Mesenchymal stem cell (in vitro differentiated cells and primary cell): Measurements from ENCODE around the gene MYLK3.

Source experiments
- DNase-seq: peaks from one replicate; pipeline ENCODE4 v3.0.0-alpha.2; 2013
- H2AFZ ChIP-seq: one replicate; pipeline ENCODE4 v1.6.1; 2013; ENCODE audit warnings: low read depth, mild to moderate bottlenecking, control low read depth, inconsistent platforms, low read length, moderate library complexity
- H2AK5ac ChIP-seq: 2 replicates; pipeline ENCODE4 v1.6.1; 2013; ENCODE audit warnings: low read length, moderate library complexity, mild to moderate bottlenecking, inconsistent platforms; ENCODE audit not compliant: severe bottlenecking
- H2BK120ac ChIP-seq: one replicate; pipeline ENCODE4 v1.6.1; 2013; ENCODE audit warnings: low read depth, mild to moderate bottlenecking, inconsistent platforms, low read length, moderate library complexity
- H2BK12ac ChIP-seq, 2 experiments: one replicate each; pipeline ENCODE4 v1.6.1; 2013; ENCODE audit warnings: inconsistent platforms in 2 of 2, low read length in 2 of 2, mild to moderate bottlenecking in 2 of 2, moderate library complexity in 2 of 2, control low read depth in 1 of 2
- H2BK15ac ChIP-seq: one replicate; pipeline ENCODE4 v1.6.1; 2013; ENCODE audit warnings: mild to moderate bottlenecking, low read depth, inconsistent platforms; ENCODE audit not compliant: poor library complexity, severe bottlenecking
- H2BK5ac ChIP-seq: 2 replicates; pipeline ENCODE4 v1.6.1; 2013; ENCODE audit warnings: low read depth, mild to moderate bottlenecking, low read length, control low read depth, inconsistent platforms; ENCODE audit not compliant: poor library complexity, severe bottlenecking
- H3K14ac ChIP-seq, 2 experiments: one replicate each; pipeline ENCODE4 v1.6.1; 2013; ENCODE audit warnings: inconsistent platforms in 2 of 2, low read length in 2 of 2, control low read depth in 1 of 2, mild to moderate bottlenecking in 1 of 2, moderate library complexity in 1 of 2
- H3K18ac ChIP-seq, 2 experiments: one replicate each; pipeline ENCODE4 v1.6.1; 2013; ENCODE audit warnings: inconsistent platforms in 2 of 2, low read length in 2 of 2, control low read depth in 1 of 2, low read depth in 1 of 2, mild to moderate bottlenecking in 1 of 2
- H3K23ac ChIP-seq, 2 experiments: one replicate each; pipeline ENCODE4 v1.6.1; 2013; ENCODE audit warnings: inconsistent platforms in 2 of 2, low read length in 2 of 2, mild to moderate bottlenecking in 2 of 2, moderate library complexity in 2 of 2, control low read depth in 1 of 2
- H3K27ac ChIP-seq: 2 replicates; pipeline ENCODE4 v1.5.1; 2013; ENCODE audit warnings: mild to moderate bottlenecking, moderate library complexity, low read length, control low read depth, inconsistent platforms; ENCODE audit not compliant: poor library complexity, severe bottlenecking
- H3K27me3 ChIP-seq, 2 experiments: 2 replicates each; pipeline versions ENCODE4 v1.6.1 to v1.7.0; 2013; ENCODE audit warnings: low read length in 2 of 2, mild to moderate bottlenecking in 2 of 2, moderate library complexity in 2 of 2, control low read depth in 1 of 2, inconsistent platforms in 1 of 2; ENCODE audit not compliant: control insufficient read depth in 1 of 2, insufficient read depth in 1 of 2
- H3K36me3 ChIP-seq, 2 experiments: 2 replicates each; pipeline versions ENCODE4 v1.6.1 to v1.7.0; 2013; ENCODE audit warnings: low read length in 2 of 2, control low read depth in 1 of 2, inconsistent platforms in 1 of 2, low read depth in 1 of 2, mild to moderate bottlenecking in 1 of 2; ENCODE audit not compliant: insufficient read depth in 2 of 2, control insufficient read depth in 1 of 2
- H3K4ac ChIP-seq, 2 experiments: one replicate each; pipeline ENCODE4 v1.6.1; 2013; ENCODE audit warnings: inconsistent platforms in 2 of 2, low read length in 2 of 2, mild to moderate bottlenecking in 2 of 2, moderate library complexity in 2 of 2, control low read depth in 1 of 2, low read depth in 1 of 2
- H3K4me1 ChIP-seq: 2 replicates; pipeline ENCODE4 v1.6.1; 2013; ENCODE audit warnings: low read depth, low read length, control low read depth; ENCODE audit not compliant: control insufficient read depth, insufficient read depth
- H3K4me2 ChIP-seq: 2 replicates; pipeline ENCODE4 v1.6.1; 2013; ENCODE audit warnings: low read length, mild to moderate bottlenecking, inconsistent platforms; ENCODE audit not compliant: poor library complexity, severe bottlenecking
- H3K4me3 ChIP-seq, 2 experiments: 2 replicates each; pipeline versions ENCODE4 v1.5.1 to v1.7.0; 2013; ENCODE audit warnings: low read length in 2 of 2, mild to moderate bottlenecking in 2 of 2, control low read depth in 1 of 2, low read depth in 1 of 2; ENCODE audit not compliant: insufficient read depth in 1 of 2
- H3K79me1 ChIP-seq: replicated peaks from 2 replicates; pipeline ENCODE4 v1.6.1; 2013; ENCODE audit warnings: mild to moderate bottlenecking, control low read depth, low read length, inconsistent platforms; ENCODE audit not compliant: poor library complexity, severe bottlenecking
- H3K9ac ChIP-seq: 2 replicates; pipeline ENCODE4 v1.7.0; 2013; ENCODE audit warnings: mild to moderate bottlenecking, low read length, moderate library complexity
- H3K9me3 ChIP-seq: 2 replicates; pipeline ENCODE4 v1.7.0; 2013; ENCODE audit warnings: mild to moderate bottlenecking, low read length; ENCODE audit not compliant: control insufficient read depth
- H4K8ac ChIP-seq: one replicate; pipeline ENCODE4 v1.6.1; 2013; ENCODE audit warnings: inconsistent platforms, mild to moderate bottlenecking, low read length, moderate library complexity
- H4K91ac ChIP-seq: one replicate; pipeline ENCODE4 v1.6.1; 2013; ENCODE audit warnings: mild to moderate bottlenecking, low read length, inconsistent platforms
- WGBS: methylation state at CpG from one replicate; pipeline ENCODE4 v1.1.7; 2013; ENCODE audit warnings: mixed read lengths; 5-methylcytosine and 5-hydroxymethylcytosine counted together

The MYLK3 gene

DNA sequence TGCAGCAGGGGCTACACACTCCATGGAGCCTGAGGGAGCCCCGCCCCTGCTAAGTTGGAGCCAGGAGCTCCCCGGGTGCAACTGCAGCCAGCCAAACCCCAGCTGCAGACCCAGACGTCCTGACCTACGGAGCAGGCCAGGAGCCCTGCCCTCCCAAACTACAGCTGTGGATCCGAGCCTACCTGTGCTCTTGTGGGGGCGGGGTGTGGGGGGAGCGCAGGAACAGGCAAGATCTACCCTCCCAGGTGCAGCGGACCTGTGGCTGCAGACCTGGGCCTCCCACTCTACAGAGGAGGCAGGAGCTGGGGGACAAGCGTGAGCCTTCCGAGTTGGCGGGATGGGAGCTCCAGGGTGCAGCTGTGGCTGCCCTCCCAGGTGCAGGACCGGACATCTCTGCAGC lies 29.7 kb upstream of the MYLK3 start:
- H4K91ac ChIP-seq, result no peak overlapping the region
- DNase-seq, result no peak
- H3K14ac ChIP-seq, result no peak overlapping the region
- no peak overlapping the region for H3K27ac ChIP-seq
- H2AFZ ChIP-seq, result no peak overlapping the region
- no peak overlapping the region for H2BK12ac ChIP-seq
- H2BK15ac ChIP-seq, result no peak overlapping the region
- no peak overlapping the region for H3K4ac ChIP-seq
- H3K18ac ChIP-seq, result no peak overlapping the region
- no peak overlapping the region for H4K8ac ChIP-seq
- no peak overlapping the region for H3K23ac ChIP-seq
- H2AK5ac ChIP-seq, result no peak overlapping the region
- 92% methylated on average over 12 of the region's 12 CpGs for WGBS
- H2BK120ac ChIP-seq, result no peak overlapping the region
- no peak overlapping the region for H3K4me2 ChIP-seq
- no peak overlapping the region for H3K4me3 ChIP-seq
- no peak overlapping the region for H2BK5ac ChIP-seq
- H3K79me1 ChIP-seq, result no peaks in the 10 kb centered on the region
- H3K36me3 ChIP-seq, result no peaks in the 10 kb centered on the region
- H3K27me3 ChIP-seq, result no peaks in the 10 kb centered on the region
- H3K9me3 ChIP-seq, result no peaks in the 10 kb centered on the region
- no peak overlapping the region for H3K9ac ChIP-seq
- H3K4me1 ChIP-seq, result peaks cover 3% of the 10 kb centered on the region

DNA sequence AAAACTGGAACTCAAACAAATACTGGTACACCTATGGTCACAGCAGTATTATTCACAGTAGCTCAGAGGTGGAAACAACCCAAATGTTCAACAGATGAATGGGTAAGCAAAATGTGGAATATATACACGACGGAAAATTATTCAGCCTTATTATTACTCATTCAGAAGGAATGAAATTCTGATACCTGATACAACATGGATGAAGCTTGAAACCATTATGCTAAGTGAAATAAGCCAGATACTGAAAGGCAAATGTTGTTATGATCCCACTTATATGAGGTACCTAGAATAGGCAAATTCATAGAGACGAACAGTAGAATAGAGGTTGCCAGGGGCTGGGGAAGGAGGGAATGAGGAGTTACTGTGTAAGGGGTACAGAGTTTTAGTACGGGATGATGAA lies 27.1 kb upstream of the MYLK3 start:
- Histone ChIP-seq H2BK5ac (no peak overlapping the region), H3K27ac (no peak overlapping the region), H2BK12ac (no peak overlapping the region), H2BK120ac (no peak overlapping the region), H3K4me2 (no peak overlapping the region), H4K91ac (no peak overlapping the region), H3K9ac (no peak overlapping the region), H3K23ac (no peak overlapping the region), H4K8ac (no peak overlapping the region), H3K4me1 (peaks cover 3% of the 10 kb centered on the region), H3K4me3 (no peak overlapping the region), H3K18ac (no peak overlapping the region), H3K79me1 (no peaks in the 10 kb centered on the region), H3K36me3 (no peaks in the 10 kb centered on the region), H3K14ac (no peak overlapping the region), H3K9me3 (no peaks in the 10 kb centered on the region), H2AK5ac (no peak overlapping the region), H2BK15ac (no peak overlapping the region), H2AFZ (no peak overlapping the region), H3K4ac (no peak overlapping the region), H3K27me3 (peaks cover 0 to 3% of the 10 kb centered on the region in 2 experiments)
- 87% methylated on average over 2 of the region's 4 CpGs for WGBS
- no peak for DNase-seq

DNA sequence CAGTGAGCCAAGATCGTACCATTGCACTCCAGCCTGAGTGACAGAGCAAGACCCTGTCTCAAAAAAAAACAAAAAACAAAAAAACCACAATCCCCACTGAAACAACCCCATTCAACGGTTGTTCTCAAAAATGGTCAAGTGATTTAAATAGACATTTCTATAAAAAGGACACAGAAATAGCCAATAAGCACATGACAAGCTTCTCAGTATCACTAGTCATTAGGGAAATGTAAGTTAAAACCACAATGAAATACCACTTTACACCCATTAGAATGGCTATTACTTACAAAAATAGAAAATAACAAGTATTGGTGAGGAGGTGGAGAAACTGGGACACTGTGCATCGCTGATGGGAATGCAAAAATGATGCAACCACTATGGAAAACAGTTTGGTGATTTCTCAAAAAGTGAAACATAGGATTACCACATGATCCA lies 26.6 kb upstream of the MYLK3 start:
- no peak for DNase-seq
- H2BK15ac ChIP-seq, result no peak overlapping the region
- H3K14ac ChIP-seq, result no peak overlapping the region
- H4K8ac ChIP-seq, result no peak overlapping the region
- no peak overlapping the region for H2BK12ac ChIP-seq
- H3K23ac ChIP-seq, result no peak overlapping the region
- H3K18ac ChIP-seq, result no peak overlapping the region
- H3K4me2 ChIP-seq, result no peak overlapping the region
- peaks cover 3% of the 10 kb centered on the region for H3K4me1 ChIP-seq
- no peaks in the 10 kb centered on the region for H3K36me3 ChIP-seq
- no peak overlapping the region for H3K9ac ChIP-seq
- no peak overlapping the region for H3K4ac ChIP-seq
- H3K79me1 ChIP-seq, result no peaks in the 10 kb centered on the region
- H3K27me3 ChIP-seq, result peaks cover 0 to 3% of the 10 kb centered on the region in 2 experiments
- 82% methylated on average over 3 of the region's 3 CpGs for WGBS
- H2BK120ac ChIP-seq, result no peak overlapping the region
- H3K27ac ChIP-seq, result no peak overlapping the region
- H2BK5ac ChIP-seq, result no peak overlapping the region
- no peaks in the 10 kb centered on the region for H3K9me3 ChIP-seq
- H3K4me3 ChIP-seq, result no peak overlapping the region
- H2AFZ ChIP-seq, result no peak overlapping the region
- H2AK5ac ChIP-seq, result no peak overlapping the region
- H4K91ac ChIP-seq, result no peak overlapping the region

DNA sequence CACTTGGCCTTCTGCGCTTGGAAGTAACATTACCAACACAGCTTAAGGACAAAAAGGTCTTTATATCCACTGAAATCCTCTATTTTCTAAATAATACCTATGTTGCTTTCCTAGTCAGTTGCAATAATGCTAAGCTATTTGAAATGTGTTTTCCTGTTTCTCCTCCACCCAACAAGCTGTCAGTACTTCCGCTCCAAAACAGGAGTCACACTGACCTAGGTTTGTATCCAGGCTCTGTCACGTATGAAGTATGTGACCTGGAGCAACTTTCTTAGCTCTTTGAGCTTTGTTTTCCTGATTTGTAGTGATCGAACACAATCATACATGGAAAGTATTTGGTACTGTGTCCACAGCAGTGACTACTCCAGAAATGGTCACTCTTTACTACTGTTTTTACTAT lies 24.3 kb upstream of the MYLK3 start:
- no peak overlapping the region for H3K9ac ChIP-seq
- no peak overlapping the region for H3K23ac ChIP-seq
- no peak overlapping the region for H2BK5ac ChIP-seq
- no peak overlapping the region for H3K4me2 ChIP-seq
- H3K27ac ChIP-seq, result no peak overlapping the region
- H2BK12ac ChIP-seq, result no peak overlapping the region
- H3K4me1 ChIP-seq, result peaks cover 6% of the 10 kb centered on the region
- H4K91ac ChIP-seq, result no peak overlapping the region
- DNase-seq, result no peak
- H2AK5ac ChIP-seq, result no peak overlapping the region
- H3K14ac ChIP-seq, result no peak overlapping the region
- no peak overlapping the region for H3K4me3 ChIP-seq
- H3K4ac ChIP-seq, result no peak overlapping the region
- H2BK15ac ChIP-seq, result no peak overlapping the region
- no peak overlapping the region for H4K8ac ChIP-seq
- H3K27me3 ChIP-seq, result peaks cover 0 to 3% of the 10 kb centered on the region in 2 experiments
- H3K79me1 ChIP-seq, result no peaks in the 10 kb centered on the region
- H2BK120ac ChIP-seq, result no peak overlapping the region
- H3K36me3 ChIP-seq, result no peaks in the 10 kb centered on the region
- no peak overlapping the region for H3K18ac ChIP-seq
- H2AFZ ChIP-seq, result no peak overlapping the region
- H3K9me3 ChIP-seq, result no peaks in the 10 kb centered on the region
- WGBS, result 96% methylated on average over 3 of the region's 4 CpGs
